Measurements from ENCODE around the gene CAMSAP1.

Gene CAMSAP1

DNA sequence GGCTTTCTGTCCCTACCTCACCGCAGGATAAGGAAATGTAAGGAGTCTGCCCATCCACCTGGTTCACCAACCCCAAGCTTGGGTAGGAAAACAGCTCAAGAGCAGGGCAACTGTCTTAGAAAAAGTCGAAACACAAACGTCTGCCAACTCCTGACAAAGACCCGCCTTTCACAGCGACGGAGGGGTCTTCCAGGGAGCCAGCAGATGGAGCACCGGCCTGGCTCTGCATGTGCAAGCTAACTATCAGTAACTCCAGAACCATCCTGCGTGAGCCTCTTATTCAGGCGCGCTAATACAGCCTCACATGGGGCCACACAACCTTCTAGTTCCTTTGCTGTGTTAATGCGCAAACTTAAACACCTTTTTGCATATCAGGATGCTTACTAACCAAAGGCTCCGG, 26.9 kb downstream of the CAMSAP1 start:
- no peak overlapping the region for H3K4me3 ChIP-seq (ENCODE audit: low read depth, low read length)
- no peak for DNase-seq (ENCODE audit: low read depth)
- TF ChIP-seq, protein P1, sequence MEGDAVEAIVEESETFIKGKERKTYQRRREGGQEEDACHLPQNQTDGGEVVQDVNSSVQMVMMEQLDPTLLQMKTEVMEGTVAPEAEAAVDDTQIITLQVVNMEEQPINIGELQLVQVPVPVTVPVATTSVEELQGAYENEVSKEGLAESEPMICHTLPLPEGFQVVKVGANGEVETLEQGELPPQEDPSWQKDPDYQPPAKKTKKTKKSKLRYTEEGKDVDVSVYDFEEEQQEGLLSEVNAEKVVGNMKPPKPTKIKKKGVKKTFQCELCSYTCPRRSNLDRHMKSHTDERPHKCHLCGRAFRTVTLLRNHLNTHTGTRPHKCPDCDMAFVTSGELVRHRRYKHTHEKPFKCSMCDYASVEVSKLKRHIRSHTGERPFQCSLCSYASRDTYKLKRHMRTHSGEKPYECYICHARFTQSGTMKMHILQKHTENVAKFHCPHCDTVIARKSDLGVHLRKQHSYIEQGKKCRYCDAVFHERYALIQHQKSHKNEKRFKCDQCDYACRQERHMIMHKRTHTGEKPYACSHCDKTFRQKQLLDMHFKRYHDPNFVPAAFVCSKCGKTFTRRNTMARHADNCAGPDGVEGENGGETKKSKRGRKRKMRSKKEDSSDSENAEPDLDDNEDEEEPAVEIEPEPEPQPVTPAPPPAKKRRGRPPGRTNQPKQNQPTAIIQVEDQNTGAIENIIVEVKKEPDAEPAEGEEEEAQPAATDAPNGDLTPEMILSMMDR (IDR thresholded peaks at IDR 0.05; ENCODE audit: control insufficient read depth, extremely low read depth, insufficient read depth), result no peak

DNA sequence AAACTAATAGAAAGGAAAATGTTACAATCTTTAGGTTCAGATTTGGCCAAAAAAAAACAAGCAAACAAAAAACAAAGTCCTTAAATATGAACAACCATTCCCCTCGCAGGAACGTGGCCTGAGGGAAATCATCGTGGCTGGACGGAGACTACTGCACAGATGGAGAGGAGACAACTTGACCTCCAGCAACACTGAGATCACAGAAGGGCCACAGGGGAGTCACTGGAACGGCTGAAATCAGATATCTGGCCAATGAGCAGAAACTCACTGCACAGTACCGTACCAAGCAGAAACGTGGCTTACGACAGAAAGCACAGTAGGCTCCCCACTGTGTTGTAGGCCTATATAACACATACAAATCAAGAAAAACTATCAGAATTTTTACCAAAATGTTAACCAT, 27.7 kb downstream of the CAMSAP1 start:
- no peak for DNase-seq (ENCODE audit: low read depth)
- TF ChIP-seq, protein P1 (IDR thresholded peaks at IDR 0.05; ENCODE audit: control insufficient read depth, extremely low read depth, insufficient read depth), result no peak
- no peak overlapping the region for H3K4me3 ChIP-seq (ENCODE audit: low read depth, low read length)

DNA sequence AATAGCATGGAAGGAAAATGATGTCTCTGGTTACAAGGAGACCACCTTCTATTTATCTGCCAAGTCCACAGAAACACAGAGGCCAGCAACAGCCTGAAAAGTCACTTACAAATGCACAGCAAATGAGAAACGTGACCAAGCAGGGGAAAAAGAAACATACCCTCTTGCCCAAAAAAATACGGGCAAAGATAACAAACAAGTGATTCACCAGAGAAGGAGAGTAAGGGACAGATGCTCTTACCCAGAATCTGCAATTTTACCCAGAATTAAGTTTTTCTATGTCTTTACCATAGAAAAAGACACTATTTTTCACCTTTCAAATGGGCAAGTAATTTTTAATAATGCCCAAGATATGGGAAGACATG, 28.1 kb downstream of the CAMSAP1 start:
- H3K4me3 ChIP-seq (ENCODE audit: low read depth, low read length), result no peak overlapping the region
- no peak for DNase-seq (ENCODE audit: low read depth)
- TF ChIP-seq, protein P1 (IDR thresholded peaks at IDR 0.05; ENCODE audit: control insufficient read depth, extremely low read depth, insufficient read depth), result no peak

GRCh38 chr9:135878528-135879236, 28.7 kb downstream of the CAMSAP1 start:
- H3K4me3 ChIP-seq (ENCODE audit: low read depth, low read length), result no peak overlapping the region
- TF ChIP-seq, protein P1 (IDR thresholded peaks at IDR 0.05; ENCODE audit: control insufficient read depth, extremely low read depth, insufficient read depth), result no peak
- no peak for DNase-seq (ENCODE audit: low read depth)

GRCh38 chr9:135877791-135878527, 29.4 kb downstream of the CAMSAP1 start:
- TF ChIP-seq, protein P1 (IDR thresholded peaks at IDR 0.05; ENCODE audit: control insufficient read depth, extremely low read depth, insufficient read depth), result no peak
- no peak for DNase-seq (ENCODE audit: low read depth)
- H3K4me3 ChIP-seq (ENCODE audit: low read depth, low read length), result no peak overlapping the region

DNA sequence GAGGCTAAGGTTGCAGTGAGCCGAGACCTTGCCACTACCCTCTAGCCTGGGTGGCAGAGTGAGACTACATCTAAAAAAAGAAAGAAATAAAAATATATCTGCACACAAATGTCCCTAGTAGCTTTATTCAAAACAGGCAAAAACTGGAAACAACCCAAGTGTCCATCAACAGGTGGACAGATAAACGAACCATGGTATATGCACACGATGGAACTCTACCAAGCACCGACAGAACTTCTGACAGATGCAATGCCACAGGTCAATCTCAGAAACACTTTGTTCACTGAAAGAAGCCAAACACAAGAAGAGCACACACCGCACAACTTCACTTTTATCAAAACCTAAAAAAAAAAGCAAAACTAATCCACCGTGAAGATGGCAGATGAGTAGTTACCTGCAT, 30.4 kb downstream of the CAMSAP1 start:
- no peak for DNase-seq (ENCODE audit: low read depth)
- no peak overlapping the region for H3K4me3 ChIP-seq (ENCODE audit: low read depth, low read length)
- TF ChIP-seq, protein P1 (IDR thresholded peaks at IDR 0.05; ENCODE audit: control insufficient read depth, extremely low read depth, insufficient read depth), result no peak
